Activated T-cell treated with anti-CD3 and anti-CD28 coated beads, Interleukin-2, amount 50 U/mL, for 4 hours (primary cell): ENCODE data around the gene GSTO2. TPM values are rescaled to one million over a fixed set of nuclear protein-coding genes. Genes with fewer than 3 reads are reported as not detected.

Source experiments
- ATAC-seq, 2 donors: fragments of 200-7000 bp; cut with Tn5 transposase; one replicate each; pipeline ENCODE4 v1.10.0; 2021
- DNase-seq: peaks from one replicate; pipeline ENCODE4 v3.0.0-alpha.2; 2020
- H3K27me3 Mint-ChIP-seq: one replicate; pipeline ENCODE4 v1.8.0; 2021; ENCODE audit warnings: low read depth, mixed read lengths
- H3K36me3 Mint-ChIP-seq: one replicate; pipeline ENCODE4 v1.8.0; 2022; ENCODE audit warnings: mixed read lengths; ENCODE audit not compliant: insufficient read depth
- H3K4me1 Mint-ChIP-seq: one replicate; pipeline ENCODE4 v1.8.0; 2021; ENCODE audit warnings: low read depth, mixed read lengths
- H3K4me3 Mint-ChIP-seq: one replicate; pipeline ENCODE4 v1.8.0; 2021; ENCODE audit warnings: mild to moderate bottlenecking, moderate library complexity, mixed read lengths
- H3K9me3 Mint-ChIP-seq: one replicate; pipeline ENCODE4 v1.8.0; 2021; ENCODE audit warnings: mixed read lengths
- total RNA-seq, 3 donors: library from RNA; stranded (reverse); gene quantifications; one replicate each; pipeline ENCODE4 v1.2.1, GENCODE V29; 2021

Gene GSTO2
- total RNA-seq, 3 donors from 2014 or later, result 0.33 to 1.1 (median 0.73) TPM

GRCh38 chr10:104281694-104282093 lies 12.7 kb downstream of the GSTO2 start:
- DNase-seq (no peak), ATAC-seq (no peak)
- Mint-ChIP-seq H3K36me3 (no peaks in the 10 kb centered on the region), H3K4me1 (no peaks in the 10 kb centered on the region), H3K4me3 (no peak overlapping the region), H3K9me3 (no peaks in the 10 kb centered on the region), H3K27me3 (no peaks in the 10 kb centered on the region)

GRCh38 chr10:104284846-104285245 lies 15.9 kb downstream of the GSTO2 start:
- DNase-seq (no peak), ATAC-seq (no peak)
- H3K4me3 Mint-ChIP-seq, result no peak overlapping the region
- H3K36me3 Mint-ChIP-seq, result no peaks in the 10 kb centered on the region
- no peaks in the 10 kb centered on the region for H3K9me3 Mint-ChIP-seq
- peaks cover 10% of the 10 kb centered on the region for H3K27me3 Mint-ChIP-seq
- no peaks in the 10 kb centered on the region for H3K4me1 Mint-ChIP-seq

GRCh38 chr10:104286939-104287338 lies 18.0 kb downstream of the GSTO2 start:
- peaks cover 14% of the 10 kb centered on the region for H3K27me3 Mint-ChIP-seq
- H3K4me1 Mint-ChIP-seq, result peaks cover 5% of the 10 kb centered on the region
- ATAC-seq (no peak), DNase-seq (no peak)
- no peak overlapping the region for H3K4me3 Mint-ChIP-seq
- H3K9me3 Mint-ChIP-seq, result no peaks in the 10 kb centered on the region
- no peaks in the 10 kb centered on the region for H3K36me3 Mint-ChIP-seq

GRCh38 chr10:104288355-104288754 lies 19.4 kb downstream of the GSTO2 start:
- H3K27me3 Mint-ChIP-seq, result peaks cover 14% of the 10 kb centered on the region
- no peak overlapping the region for H3K4me3 Mint-ChIP-seq
- H3K36me3 Mint-ChIP-seq, result no peaks in the 10 kb centered on the region

GRCh38 chr10:104291439-104291951 lies 22.5 kb downstream of the GSTO2 start:
- peaks cover 9% of the 10 kb centered on the region for H3K4me1 Mint-ChIP-seq
- ATAC-seq, result peak; percentile 98 to 100
- no peaks in the 10 kb centered on the region for H3K36me3 Mint-ChIP-seq
- no peaks in the 10 kb centered on the region for H3K9me3 Mint-ChIP-seq
- H3K27me3 Mint-ChIP-seq, result peaks cover 16% of the 10 kb centered on the region
- peak; percentile 88 for DNase-seq
- no peak overlapping the region for H3K4me3 Mint-ChIP-seq

More at GRCh38 chr10:104288355-104288754, 19.4 kb downstream of the GSTO2 start:
- Mint-ChIP-seq H3K9me3 (no peaks in the 10 kb centered on the region), H3K4me1 (peaks cover 9% of the 10 kb centered on the region)
- DNase-seq (no peak), ATAC-seq (no peak)

GRCh38 chr10:104293011-104293410 lies 24.0 kb downstream of the GSTO2 start:
- Mint-ChIP-seq H3K4me3 (no peak overlapping the region), H3K36me3 (no peaks in the 10 kb centered on the region), H3K9me3 (no peaks in the 10 kb centered on the region), H3K4me1 (peaks cover 9% of the 10 kb centered on the region), H3K27me3 (peaks cover 13% of the 10 kb centered on the region)
- no peak for ATAC-seq
- DNase-seq, result no peak

- ATAC-seq (no peak), DNase-seq (no peak)
- Mint-ChIP-seq H3K4me1 (peaks cover 9% of the 10 kb centered on the region), H3K4me3 (no peak overlapping the region), H3K36me3 (no peaks in the 10 kb centered on the region), H3K9me3 (no peaks in the 10 kb centered on the region), H3K27me3 (peaks cover 13% of the 10 kb centered on the region)
These were observed 24.9 kb downstream of the GSTO2 start for GRCh38 chr10:104293781-104294321.

GRCh38 chr10:104296687-104297436 lies 27.9 kb downstream of the GSTO2 start:
- H3K27me3 Mint-ChIP-seq, result peaks cover 6% of the 10 kb centered on the region
- DNase-seq (no peak), ATAC-seq (no peak)
- H3K4me3 Mint-ChIP-seq, result no peak overlapping the region
- peaks cover 21% of the 10 kb centered on the region for H3K4me1 Mint-ChIP-seq
- peaks cover 2% of the 10 kb centered on the region for H3K9me3 Mint-ChIP-seq
- H3K36me3 Mint-ChIP-seq, result no peaks in the 10 kb centered on the region

- Mint-ChIP-seq H3K4me1 (peaks cover 18% of the 10 kb centered on the region), H3K4me3 (no peak overlapping the region), H3K27me3 (peaks cover 6% of the 10 kb centered on the region), H3K9me3 (peaks cover 4% of the 10 kb centered on the region), H3K36me3 (no peaks in the 10 kb centered on the region)
- peak; percentile 19 for DNase-seq
- ATAC-seq, result peak in 1 of 2 donors; percentile 46
These were observed 29.0 kb downstream of the GSTO2 start for GRCh38 chr10:104297697-104298660.

- ATAC-seq, result no peak
- H3K4me3 Mint-ChIP-seq, result no peak overlapping the region
- peaks cover 26% of the 10 kb centered on the region for H3K4me1 Mint-ChIP-seq
- H3K36me3 Mint-ChIP-seq, result no peaks in the 10 kb centered on the region
- peaks cover 4% of the 10 kb centered on the region for H3K9me3 Mint-ChIP-seq
- H3K27me3 Mint-ChIP-seq, result peaks cover 6% of the 10 kb centered on the region
- no peak for DNase-seq
These were observed 30.3 kb downstream of the GSTO2 start for GRCh38 chr10:104299031-104299904.

GRCh38 chr10:104300002-104300735 lies 31.2 kb downstream of the GSTO2 start:
- DNase-seq (no peak), ATAC-seq (peak in 1 of 2 donors; percentile 15)
- no peak overlapping the region for H3K4me3 Mint-ChIP-seq
- peaks cover 4% of the 10 kb centered on the region for H3K9me3 Mint-ChIP-seq
- no peaks in the 10 kb centered on the region for H3K36me3 Mint-ChIP-seq
- peaks cover 4% of the 10 kb centered on the region for H3K27me3 Mint-ChIP-seq
- H3K4me1 Mint-ChIP-seq, result peaks cover 35% of the 10 kb centered on the region

GRCh38 chr10:104300736-104301292 lies 31.8 kb downstream of the GSTO2 start:
- Mint-ChIP-seq H3K4me3 (peak overlapping the region; percentile 46), H3K36me3 (no peaks in the 10 kb centered on the region), H3K9me3 (peaks cover 4% of the 10 kb centered on the region), H3K27me3 (peaks cover 4% of the 10 kb centered on the region), H3K4me1 (peaks cover 40% of the 10 kb centered on the region)
- DNase-seq (no peak), ATAC-seq (peak; percentile 38 to 39)
